Breast epithelium (tissue), 3 donors: Measurements from ENCODE around the gene MZF1.

Experiments used
- POLR2AphosphoS5 ChIP-seq, 3 donors: sonication (generic); formaldehyde crosslinking; IDR thresholded peaks; one replicate each; pipeline ENCODE4 v1.6.1; 2017; ENCODE audit warnings: antibody characterized with exemption in 3 of 3
- TF ChIP-seq, protein P1 (sequence below), 3 donors: fragments of 450-650 bp; IDR thresholded peaks; one replicate each; pipeline ENCODE4 v1.5.1; 2016 to 2017; ENCODE audit warnings: antibody characterized with exemption in 3 of 3, mild to moderate bottlenecking in 3 of 3, moderate library complexity in 3 of 3

DNA sequence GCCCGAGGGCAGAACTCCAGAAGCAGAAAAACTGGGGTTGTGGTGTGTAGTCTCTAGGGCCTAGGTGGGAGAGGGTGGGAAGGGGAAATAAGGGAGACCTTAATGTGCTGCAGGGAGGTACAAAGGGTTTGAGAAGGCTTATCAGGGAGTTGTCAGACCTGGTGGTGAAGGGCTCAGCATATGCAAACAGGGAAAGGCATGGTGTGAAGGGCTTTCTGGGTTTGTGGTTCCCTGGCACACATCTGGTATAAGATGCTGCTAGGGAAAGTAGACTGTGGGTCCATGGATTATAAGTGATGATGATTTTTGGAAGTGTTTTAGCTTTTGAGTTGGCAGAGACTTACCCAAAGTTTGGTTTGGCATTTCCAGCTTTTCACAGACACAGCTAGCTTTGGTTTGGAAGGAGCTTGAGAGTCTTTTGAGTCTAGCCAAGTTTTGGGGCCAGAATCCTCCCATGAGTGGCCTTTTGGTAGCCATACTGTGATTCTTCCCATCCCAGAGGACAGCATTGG, 27.1 kb downstream of the MZF1 start:
- TF ChIP-seq, protein P1, sequence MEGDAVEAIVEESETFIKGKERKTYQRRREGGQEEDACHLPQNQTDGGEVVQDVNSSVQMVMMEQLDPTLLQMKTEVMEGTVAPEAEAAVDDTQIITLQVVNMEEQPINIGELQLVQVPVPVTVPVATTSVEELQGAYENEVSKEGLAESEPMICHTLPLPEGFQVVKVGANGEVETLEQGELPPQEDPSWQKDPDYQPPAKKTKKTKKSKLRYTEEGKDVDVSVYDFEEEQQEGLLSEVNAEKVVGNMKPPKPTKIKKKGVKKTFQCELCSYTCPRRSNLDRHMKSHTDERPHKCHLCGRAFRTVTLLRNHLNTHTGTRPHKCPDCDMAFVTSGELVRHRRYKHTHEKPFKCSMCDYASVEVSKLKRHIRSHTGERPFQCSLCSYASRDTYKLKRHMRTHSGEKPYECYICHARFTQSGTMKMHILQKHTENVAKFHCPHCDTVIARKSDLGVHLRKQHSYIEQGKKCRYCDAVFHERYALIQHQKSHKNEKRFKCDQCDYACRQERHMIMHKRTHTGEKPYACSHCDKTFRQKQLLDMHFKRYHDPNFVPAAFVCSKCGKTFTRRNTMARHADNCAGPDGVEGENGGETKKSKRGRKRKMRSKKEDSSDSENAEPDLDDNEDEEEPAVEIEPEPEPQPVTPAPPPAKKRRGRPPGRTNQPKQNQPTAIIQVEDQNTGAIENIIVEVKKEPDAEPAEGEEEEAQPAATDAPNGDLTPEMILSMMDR (IDR thresholded peaks at IDR 0.05) = no peak
- TF ChIP-seq POLR2AphosphoS5 (IDR thresholded peaks at IDR 0.05) = no peak
